NCI-H1436 (cell line): Measurements from ENCODE around the gene TMEM119.

Experiments
- DNase-seq: peaks from one replicate; lab custom pipeline; 2025; lab: John Stamatoyannopoulos, UW

Gene TMEM119

GRCh38 chr12:108616359-108616758, 18.5 kb upstream of the TMEM119 start:
- no peak for DNase-seq

DNA sequence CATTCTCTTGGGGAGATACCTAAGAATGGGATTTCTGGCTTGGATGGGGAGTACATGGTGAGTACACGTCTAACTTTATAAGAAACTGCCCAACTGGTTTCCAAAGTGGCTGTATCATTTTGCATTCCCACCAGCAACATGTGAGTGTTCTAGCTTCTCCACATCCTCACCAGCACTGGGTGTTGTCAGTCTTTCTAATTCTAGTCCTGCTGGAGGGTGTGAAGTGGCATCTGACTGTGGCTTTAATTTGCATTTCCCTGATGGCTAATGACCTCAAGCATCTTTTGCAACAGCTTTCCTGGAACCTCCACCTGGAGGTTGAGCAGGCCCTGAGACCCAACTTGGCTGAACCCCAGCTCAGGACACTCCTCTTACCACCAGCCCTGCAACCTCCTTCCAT, 18.0 kb upstream of the TMEM119 start:
- no peak for DNase-seq

- DNase-seq, result no peak
Observed at GRCh38 chr12:108614639-108615038, 16.8 kb upstream of the TMEM119 start.

- no peak for DNase-seq
Observed at GRCh38 chr12:108614041-108614440, 16.2 kb upstream of the TMEM119 start.

DNA sequence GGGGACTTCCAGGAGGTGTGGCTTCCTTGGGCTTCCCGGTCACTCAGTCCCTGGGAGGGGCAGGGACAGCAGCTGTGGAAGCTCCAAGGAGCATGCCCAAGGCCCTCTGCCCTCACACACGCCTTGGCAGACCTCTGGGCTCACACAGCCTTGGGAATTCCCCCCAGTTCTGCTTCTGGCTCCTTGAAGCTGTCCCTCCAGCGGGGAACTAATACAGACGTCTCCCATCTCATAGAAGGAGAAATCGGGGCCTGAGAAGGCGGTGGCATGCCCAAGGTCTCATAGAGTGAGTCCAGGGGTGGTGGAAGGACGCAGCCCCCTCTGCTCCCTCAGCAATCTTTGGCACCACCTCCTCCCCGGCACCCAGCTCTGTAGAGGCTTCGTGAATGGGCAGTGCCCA, 15.7 kb upstream of the TMEM119 start:
- DNase-seq, result no peak

DNA sequence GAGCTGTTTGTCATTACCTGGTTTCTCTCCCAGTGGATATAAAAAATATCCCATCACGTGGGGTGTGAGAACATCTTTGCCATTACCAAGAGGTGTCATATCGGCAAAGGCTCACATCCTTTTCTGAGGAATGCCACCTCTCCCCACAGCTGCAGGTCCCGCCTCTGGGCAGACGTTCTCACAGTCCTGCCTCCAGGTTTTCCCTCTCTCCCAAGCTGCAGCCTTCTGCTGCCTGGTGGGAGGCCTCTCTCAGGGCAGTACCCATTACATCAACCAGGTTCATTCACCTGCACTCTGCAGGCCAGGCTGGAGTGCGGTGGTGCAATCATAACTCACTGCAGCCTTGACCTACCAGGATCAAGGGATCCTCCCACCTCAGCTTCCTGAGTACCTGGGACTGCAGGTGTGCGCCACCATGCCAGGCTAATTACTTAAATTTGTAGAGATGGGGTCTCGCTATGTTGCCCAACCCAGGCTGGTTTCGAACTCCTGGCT, 15.0 kb upstream of the TMEM119 start:
- no peak for DNase-seq

DNA sequence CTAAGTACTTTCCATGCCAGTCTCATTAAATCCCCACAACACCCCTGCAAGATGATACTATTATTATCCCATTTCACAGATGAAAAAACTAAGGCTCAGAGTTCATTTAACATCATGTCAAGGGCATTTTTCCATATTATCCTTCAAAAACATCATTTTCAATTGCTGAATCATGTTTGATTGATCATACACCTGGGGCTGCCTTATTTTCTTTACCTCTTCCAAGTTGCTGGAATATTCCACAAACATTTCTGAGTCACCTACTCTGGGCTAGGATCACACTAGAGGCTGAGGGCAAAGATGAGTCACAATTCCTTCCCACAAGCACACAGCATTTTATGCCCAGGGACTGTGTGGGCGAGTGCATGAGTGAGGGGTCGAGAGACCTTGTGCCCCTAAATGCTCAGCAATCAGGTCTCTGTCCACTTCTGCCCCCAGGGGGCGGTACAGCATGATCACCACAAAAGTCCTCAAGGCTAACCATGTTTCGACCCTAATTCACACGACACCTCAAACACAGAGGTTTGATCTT, 14.1 kb upstream of the TMEM119 start:
- no peak for DNase-seq

- no peak for DNase-seq
Observed at GRCh38 chr12:108610856-108611605, 13.1 kb upstream of the TMEM119 start.

- no peak for DNase-seq
Observed at GRCh38 chr12:108610336-108610815, 12.5 kb upstream of the TMEM119 start.

- no peak for DNase-seq
Observed at GRCh38 chr12:108609537-108610335, 11.9 kb upstream of the TMEM119 start.

GRCh38 chr12:108608616-108609015, 10.7 kb upstream of the TMEM119 start:
- no peak for DNase-seq

DNA sequence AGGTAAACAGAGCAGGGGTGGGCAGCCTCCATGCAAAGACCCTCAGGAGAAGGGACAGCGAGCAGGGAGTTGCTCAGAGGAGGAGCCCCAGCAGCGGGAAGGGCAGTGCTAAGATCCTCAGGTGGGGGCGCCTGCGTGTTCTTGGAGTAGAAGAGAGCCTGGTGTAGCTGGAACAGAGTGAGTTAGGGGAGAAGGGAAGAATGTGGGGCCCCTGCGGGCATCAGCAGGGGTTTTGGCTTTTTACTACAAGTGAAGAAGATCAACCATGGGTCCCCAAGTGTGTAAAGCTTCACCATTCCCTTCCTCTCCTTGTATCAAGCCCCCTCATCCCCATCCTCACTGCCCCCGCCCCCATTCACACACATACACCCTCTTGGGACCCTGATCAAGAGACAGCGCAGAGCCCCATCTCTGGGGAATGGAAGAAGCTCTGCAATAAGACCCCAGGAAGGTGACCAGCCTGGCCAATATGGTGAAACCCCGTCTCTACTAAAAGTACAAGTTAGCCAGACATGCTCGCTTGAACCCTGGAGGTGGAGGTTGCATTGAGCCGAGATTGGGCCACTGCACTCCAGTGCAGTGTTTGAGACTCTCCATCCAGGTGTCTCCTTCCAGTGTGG, 10.2 kb upstream of the TMEM119 start:
- DNase-seq, result no peak

DNA sequence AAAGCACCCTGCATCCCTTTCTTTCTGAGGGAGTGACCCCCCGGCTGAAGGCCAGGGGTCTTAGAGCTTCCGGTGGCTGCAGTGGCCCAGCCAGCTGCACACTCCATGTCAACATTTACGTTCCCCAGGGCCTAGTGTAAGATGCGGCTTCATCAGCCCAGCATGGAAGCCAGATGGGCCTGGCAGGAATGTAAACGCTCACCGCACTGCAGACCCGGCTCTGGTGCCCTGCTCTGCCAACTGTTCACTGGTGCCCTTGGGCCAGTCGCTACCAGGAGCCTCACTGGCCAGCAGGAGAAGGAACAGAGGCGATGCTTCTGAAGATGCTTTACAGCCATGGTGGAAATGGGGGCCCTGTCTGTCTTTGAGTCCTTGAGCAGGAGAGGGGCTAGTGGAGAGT, 8.6 kb upstream of the TMEM119 start:
- no peak for DNase-seq

DNA sequence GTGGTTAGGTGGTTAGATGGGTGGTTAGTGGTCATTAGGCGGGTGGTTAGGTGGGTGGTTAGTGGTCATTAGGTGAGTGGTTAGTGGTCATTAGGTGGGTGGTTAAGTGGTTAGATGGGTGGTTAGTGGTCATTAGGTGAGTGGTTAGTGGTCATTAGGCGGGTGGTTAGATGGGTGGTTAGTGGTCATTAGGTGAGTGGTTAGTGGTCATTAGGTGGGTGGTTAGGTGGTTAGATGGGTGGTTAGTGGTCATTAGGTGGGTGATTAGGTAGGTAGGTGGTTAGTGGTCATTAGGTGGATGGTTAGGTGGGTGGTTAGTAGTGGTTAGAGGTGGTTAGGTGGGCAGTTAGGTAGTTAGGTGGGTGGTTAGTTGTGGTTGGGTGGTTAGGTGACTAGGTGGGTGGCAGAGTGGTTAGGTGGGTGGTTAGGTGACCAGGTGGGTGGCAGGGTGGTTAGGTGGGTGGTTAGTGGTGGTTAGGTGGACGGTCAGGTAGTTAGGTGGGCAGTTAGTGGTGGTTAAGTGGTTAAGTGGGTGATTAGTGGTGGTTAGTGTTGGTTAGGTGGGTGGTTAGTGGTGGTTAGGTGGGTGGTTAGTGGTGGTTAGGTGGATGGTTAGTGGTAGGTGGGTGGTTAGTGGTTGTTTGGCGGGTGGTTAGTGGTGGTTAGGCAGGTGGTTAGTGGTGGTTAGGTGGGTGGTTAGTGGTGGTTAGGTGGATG, 8.0 kb upstream of the TMEM119 start:
- DNase-seq, result no peak

DNA sequence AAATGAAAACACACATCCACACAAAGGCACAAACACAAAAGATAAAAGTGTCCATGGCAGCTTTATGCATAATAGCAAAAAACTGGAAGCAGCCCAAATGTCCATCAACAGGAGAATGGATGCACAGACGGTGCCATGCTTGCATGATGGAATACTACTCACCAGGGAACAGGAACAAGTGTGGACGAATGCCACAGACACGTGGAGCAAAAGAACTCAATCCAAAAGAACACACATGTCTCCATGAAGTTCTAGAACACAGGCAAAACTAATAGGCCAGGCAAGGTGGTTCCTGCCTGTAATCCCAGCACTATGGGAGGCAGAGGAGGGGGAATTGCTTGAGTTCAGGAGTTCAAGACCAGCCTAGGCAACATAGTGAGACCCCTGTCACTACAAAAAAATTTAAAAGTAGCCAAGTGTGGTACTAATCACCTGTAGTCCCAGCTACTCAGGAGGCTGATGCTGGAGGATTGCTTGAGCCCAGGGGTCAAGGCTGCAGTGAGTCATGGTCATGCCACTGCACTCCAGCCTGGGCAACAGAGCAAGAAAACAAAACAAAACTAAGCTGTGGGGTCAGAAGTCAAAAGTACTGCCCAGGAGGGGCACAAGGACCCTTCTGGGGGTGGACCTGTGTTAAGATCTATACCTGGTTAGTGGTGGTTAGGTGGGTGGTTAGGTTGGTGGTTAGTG, 7.3 kb upstream of the TMEM119 start:
- DNase-seq, result no peak

GRCh38 chr12:108604208-108604941, 6.5 kb upstream of the TMEM119 start:
- no peak for DNase-seq

- no peak for DNase-seq
Observed at GRCh38 chr12:108603743-108604142, 5.9 kb upstream of the TMEM119 start.

DNA sequence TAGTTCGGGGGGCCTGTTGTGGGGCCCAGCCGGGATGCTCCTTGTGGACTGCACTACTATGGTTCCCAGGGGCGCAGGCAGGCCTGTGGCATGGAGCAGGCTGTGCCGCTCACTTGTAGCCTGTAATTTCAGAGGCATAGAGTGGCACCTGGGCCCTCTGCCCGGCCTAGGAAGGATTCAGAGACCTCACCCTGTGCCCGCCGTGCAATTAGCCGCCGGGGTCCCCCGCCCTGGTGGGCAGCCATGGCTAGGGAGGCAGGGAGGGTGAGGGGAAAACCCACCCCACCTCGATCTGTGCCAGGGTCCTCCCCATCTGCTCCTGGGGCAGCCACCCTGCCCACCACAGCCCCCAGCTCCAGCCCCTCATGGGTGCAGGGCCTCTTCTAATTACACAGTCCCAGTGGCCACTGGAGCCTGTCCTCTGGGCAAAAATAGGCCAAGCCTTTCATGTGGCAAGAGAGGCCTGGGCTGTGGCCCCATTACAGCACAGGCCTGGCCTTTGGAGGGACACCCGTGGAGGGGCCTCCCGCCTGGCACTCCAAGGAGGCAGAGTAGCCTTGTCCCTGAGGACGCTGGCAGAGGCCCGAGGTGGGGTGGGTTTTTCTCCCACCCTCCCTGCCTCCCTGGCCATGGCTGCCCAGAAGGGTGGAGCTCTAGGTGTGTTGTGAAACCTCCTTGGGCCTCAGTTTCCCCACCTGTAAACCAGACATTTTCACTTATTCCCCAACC, 5.3 kb upstream of the TMEM119 start:
- DNase-seq, result no peak

DNA sequence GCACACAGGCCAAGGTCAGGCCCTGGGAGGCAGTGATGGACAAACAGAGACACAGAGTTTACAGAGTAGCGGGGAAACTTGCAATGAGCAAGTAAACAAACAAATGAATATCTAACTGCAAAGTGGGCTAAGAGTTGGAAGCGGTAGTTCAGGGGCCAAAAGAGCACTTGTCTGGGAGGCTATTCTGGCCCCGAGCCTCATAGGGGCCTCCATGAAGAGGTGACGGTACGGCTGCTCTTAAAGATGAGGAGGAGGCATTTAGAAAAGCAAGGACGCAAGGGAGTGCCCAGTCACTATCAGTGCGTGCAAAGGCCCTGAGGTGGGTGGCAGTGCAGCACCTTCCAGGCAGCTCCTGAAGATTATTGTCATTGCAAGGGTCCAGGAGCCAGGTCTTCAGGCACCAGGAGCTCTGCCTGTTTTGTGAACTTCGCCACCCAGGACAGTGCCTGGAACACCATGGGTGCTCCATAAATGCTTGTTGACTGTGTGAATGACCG, 4.4 kb upstream of the TMEM119 start:
- no peak for DNase-seq

DNA sequence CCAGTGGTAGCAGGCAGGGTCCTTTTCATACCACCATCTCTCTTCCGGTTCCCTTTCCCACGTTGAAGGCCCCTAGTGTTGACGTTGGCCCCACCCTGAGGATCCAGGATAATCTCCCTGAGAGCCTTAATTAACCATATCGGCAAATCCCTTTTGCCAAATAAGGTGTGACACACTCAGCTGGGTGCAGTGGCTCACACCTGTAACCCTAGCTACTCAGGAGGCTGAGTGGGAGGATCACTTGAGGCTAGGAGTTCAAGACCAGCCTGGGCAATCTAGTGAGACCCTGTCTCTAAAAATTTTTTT, 2.8 kb upstream of the TMEM119 start:
- DNase-seq, result no peak
